Measurements from ENCODE around the gene PACS1. TPM values are rescaled to one million over a fixed set of nuclear protein-coding genes. Genes with fewer than 3 reads are reported as not detected.

Gene PACS1
- total RNA-seq, 1 experiment from 2014 or later: 33.5 TPM

DNA sequence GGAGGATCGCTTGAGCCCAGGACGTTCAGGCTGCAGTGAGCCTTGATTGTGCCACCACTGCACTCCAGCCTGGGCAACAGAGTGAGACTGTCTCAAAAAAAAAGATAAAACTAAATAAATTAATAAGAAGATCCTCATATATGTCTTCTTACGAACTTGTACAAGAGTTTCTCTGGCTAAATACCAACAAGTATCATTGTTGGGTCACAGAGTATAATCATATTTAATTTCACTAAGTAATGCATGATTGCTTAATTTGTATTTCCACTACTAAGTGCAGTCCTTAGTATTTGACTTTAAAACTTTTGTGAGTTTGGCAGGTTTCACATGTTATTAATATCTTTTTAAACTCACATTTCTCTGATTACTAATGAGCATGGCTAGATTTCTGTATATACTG, 60.9 kb downstream of the PACS1 start:
- ChIA-PET POLR2A (no interaction called here), CTCF (interaction anchor here (0.6 kb wide), 1 partner anchor 205 kb away, joined by 3 read pairs; no protein-coding TSS in a partner anchor)
- DNase-seq (ENCODE audit: unreplicated experiment): no peak
- Mint-ChIP-seq H3K27me3 (ENCODE audit: insufficient read depth, unreplicated experiment) (no peaks in the 10 kb centered on the region), H3K4me1 (ENCODE audit: insufficient read depth, unreplicated experiment) (peaks cover 29% of the 10 kb centered on the region), H3K36me3 (ENCODE audit: insufficient read depth, unreplicated experiment) (no peaks in the 10 kb centered on the region), H3K4me3 (ENCODE audit: unreplicated experiment) (no peak overlapping the region), H3K9me3 (ENCODE audit: unreplicated experiment) (no peaks in the 10 kb centered on the region), H3K27ac (ENCODE audit: low read depth, unreplicated experiment) (no peak overlapping the region)
- intact Hi-C loops (cut with micrococcal nuclease): no loop called here
- no TSS peak for BruUV-seq (replicated peaks)
- TF ChIP-seq, protein P1, sequence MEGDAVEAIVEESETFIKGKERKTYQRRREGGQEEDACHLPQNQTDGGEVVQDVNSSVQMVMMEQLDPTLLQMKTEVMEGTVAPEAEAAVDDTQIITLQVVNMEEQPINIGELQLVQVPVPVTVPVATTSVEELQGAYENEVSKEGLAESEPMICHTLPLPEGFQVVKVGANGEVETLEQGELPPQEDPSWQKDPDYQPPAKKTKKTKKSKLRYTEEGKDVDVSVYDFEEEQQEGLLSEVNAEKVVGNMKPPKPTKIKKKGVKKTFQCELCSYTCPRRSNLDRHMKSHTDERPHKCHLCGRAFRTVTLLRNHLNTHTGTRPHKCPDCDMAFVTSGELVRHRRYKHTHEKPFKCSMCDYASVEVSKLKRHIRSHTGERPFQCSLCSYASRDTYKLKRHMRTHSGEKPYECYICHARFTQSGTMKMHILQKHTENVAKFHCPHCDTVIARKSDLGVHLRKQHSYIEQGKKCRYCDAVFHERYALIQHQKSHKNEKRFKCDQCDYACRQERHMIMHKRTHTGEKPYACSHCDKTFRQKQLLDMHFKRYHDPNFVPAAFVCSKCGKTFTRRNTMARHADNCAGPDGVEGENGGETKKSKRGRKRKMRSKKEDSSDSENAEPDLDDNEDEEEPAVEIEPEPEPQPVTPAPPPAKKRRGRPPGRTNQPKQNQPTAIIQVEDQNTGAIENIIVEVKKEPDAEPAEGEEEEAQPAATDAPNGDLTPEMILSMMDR (IDR thresholded peaks at IDR 0.05; ENCODE audit: unreplicated experiment): no peak

DNA sequence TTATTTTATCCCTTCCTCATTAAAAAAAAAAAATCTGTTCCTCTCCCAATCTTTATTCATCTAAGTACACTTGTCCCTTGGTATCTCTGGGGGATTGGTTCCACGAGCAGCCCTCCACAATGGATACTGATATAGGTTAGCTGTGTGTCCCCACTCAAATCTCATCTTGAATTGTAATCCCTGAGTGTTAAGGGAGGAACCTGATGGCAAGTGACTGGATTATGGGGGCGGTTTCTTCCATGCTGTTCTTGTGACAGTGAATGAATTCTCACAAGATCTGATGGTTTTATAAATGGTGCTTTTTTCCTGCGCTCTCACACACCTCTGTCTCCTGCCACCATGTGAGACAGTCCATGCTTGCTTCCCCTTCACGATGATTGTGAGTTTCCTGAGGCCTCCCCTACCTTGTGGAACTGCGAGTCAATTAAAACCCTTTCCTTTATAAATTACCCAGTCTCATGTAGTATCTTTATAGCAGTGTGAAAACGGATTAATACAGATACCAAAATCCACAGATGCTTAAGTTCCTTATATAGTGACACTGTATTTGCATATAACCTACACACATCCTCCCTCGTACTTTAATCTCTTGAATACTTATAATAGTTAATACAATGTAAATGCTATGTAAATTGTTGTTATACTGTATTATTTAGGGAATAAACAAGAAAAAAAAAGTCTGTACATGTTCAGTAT, 62.0 kb downstream of the PACS1 start:
- no peaks in the 10 kb centered on the region for H3K9me3 Mint-ChIP-seq (ENCODE audit: unreplicated experiment)
- H3K27ac Mint-ChIP-seq (ENCODE audit: low read depth, unreplicated experiment): no peak overlapping the region
- no peaks in the 10 kb centered on the region for H3K27me3 Mint-ChIP-seq (ENCODE audit: insufficient read depth, unreplicated experiment)
- no TSS peak for BruUV-seq (replicated peaks)
- H3K4me1 Mint-ChIP-seq (ENCODE audit: insufficient read depth, unreplicated experiment): peaks cover 29% of the 10 kb centered on the region
- TF ChIP-seq, protein P1 (IDR thresholded peaks at IDR 0.05; ENCODE audit: unreplicated experiment): no peak
- DNase-seq (ENCODE audit: unreplicated experiment): no peak
- intact Hi-C loops (cut with micrococcal nuclease): no loop called here
- ChIA-PET POLR2A (interaction anchor here (0.6 to 2.2 kb wide), 2 partner anchors 13 to 61 kb away, joined by 3 to 9 read pairs; no protein-coding TSS in a partner anchor), CTCF (interaction anchor here (1.1 kb wide), 1 partner anchor 55 kb away, joined by 3 read pairs; no protein-coding TSS in a partner anchor)
- no peak overlapping the region for H3K4me3 Mint-ChIP-seq (ENCODE audit: unreplicated experiment)
- no peaks in the 10 kb centered on the region for H3K36me3 Mint-ChIP-seq (ENCODE audit: insufficient read depth, unreplicated experiment)

DNA sequence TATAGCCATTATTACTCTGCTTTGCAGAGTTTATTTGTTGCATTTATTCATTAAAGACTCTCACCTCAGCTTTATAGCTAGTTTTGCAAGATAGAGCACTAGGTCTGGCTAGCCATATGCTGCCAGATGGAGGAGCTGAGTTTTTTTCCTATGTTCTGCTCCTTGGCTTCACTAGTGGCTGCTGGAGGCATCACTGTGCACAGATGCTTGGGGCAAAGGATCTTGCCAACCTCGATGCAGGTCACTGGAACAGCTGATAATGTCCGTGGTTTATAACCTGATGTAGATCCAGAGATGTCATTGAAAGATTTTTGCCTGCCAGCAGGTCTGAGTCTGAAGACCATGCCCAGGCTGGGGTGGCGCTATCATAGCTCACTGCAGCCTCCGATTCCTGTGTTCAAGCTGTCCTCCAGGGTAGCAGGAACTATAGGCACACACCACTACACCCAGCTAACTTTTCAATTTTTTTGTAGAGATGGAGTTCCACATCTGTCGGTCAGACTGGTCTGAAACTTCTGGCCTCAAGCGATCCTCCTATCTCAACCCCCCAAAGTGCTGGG, 63.2 kb downstream of the PACS1 start:
- TF ChIP-seq, protein P1 (IDR thresholded peaks at IDR 0.05; ENCODE audit: unreplicated experiment): no peak
- H3K36me3 Mint-ChIP-seq (ENCODE audit: insufficient read depth, unreplicated experiment): no peaks in the 10 kb centered on the region
- no TSS peak for BruUV-seq (replicated peaks)

DNA sequence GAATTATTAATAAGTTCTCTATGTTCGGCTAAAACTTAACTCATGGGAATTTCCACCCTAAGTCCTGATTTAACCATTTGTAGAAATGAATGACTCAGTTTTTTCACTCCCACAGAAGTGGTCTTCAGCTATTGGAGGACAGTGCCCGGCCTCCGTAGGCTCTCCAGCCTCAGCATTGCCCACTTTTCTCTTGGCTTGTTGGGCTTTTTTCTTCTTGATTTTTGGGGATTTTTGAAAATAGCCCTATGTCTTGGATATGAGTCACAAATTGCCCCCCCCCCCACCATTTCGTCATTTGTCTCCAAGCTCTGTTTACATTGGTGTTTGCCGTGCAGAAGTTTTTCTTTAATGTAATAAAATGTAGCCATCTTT, 66.7 kb downstream of the PACS1 start:
- no TSS peak for BruUV-seq (replicated peaks)
- Mint-ChIP-seq H3K4me1 (ENCODE audit: insufficient read depth, unreplicated experiment) (peaks cover 22% of the 10 kb centered on the region), H3K4me3 (ENCODE audit: unreplicated experiment) (no peak overlapping the region), H3K36me3 (ENCODE audit: insufficient read depth, unreplicated experiment) (peaks cover 6% of the 10 kb centered on the region), H3K27ac (ENCODE audit: low read depth, unreplicated experiment) (no peak overlapping the region), H3K27me3 (ENCODE audit: insufficient read depth, unreplicated experiment) (no peaks in the 10 kb centered on the region), H3K9me3 (ENCODE audit: unreplicated experiment) (no peaks in the 10 kb centered on the region)
- ChIA-PET CTCF (interaction anchor here (0.5 to 2.1 kb wide), 5 partner anchors 69 to 243 kb away, joined by 3 to 16 read pairs (median 3); partner anchors contain the start of gene SF3B2), POLR2A (interaction anchor here (0.7 to 1.1 kb wide), 6 partner anchors 8 to 427 kb away, joined by 3 to 6 read pairs (median 4); partner anchors contain the start of gene PACS1)
- intact Hi-C loops (cut with micrococcal nuclease): no loop called here
- peak; percentile 55 for DNase-seq (ENCODE audit: unreplicated experiment)
- TF ChIP-seq, protein P1 (IDR thresholded peaks at IDR 0.05; ENCODE audit: unreplicated experiment): no peak

More for the DNA sequence above, 63.2 kb downstream of the PACS1 start:
- H3K4me3 Mint-ChIP-seq (ENCODE audit: unreplicated experiment): no peak overlapping the region
- no peaks in the 10 kb centered on the region for H3K9me3 Mint-ChIP-seq (ENCODE audit: unreplicated experiment)
- ChIA-PET POLR2A (interaction anchor here (0.8 to 2.2 kb wide), 3 partner anchors 14 to 62 kb away, joined by 4 to 9 read pairs (median 5); no protein-coding TSS in a partner anchor), CTCF (interaction anchor here (0.8 to 1.8 kb wide), 5 partner anchors 52 to 144 kb away, joined by 3 to 7 read pairs (median 6); no protein-coding TSS in a partner anchor)
- no peak for DNase-seq (ENCODE audit: unreplicated experiment)
- H3K27me3 Mint-ChIP-seq (ENCODE audit: insufficient read depth, unreplicated experiment): no peaks in the 10 kb centered on the region
- intact Hi-C loops (cut with micrococcal nuclease): no loop called here
- no peak overlapping the region for H3K27ac Mint-ChIP-seq (ENCODE audit: low read depth, unreplicated experiment)
- H3K4me1 Mint-ChIP-seq (ENCODE audit: insufficient read depth, unreplicated experiment): peaks cover 22% of the 10 kb centered on the region

Data from MCF 10A (cell line).